Fibroblast of lung (primary cell): ENCODE measurements around the gene PPID. TPM values are rescaled to one million over a fixed set of nuclear protein-coding genes. Genes with fewer than 3 reads are reported as not detected.
"Not testable (repeated sequence)": the region's sequence is repeated elsewhere in the genome, so short reads cannot be mapped to it uniquely, and the experiment has no call there.

Source experiments
- DNase-seq, 2 donors: peaks; one replicate each; pipeline versions ENCODE4 v3.0.0 to v3.0.0-alpha.2; 2010; ENCODE audit warnings: low read depth in 2 of 2
- H2AFZ ChIP-seq: 2 replicates; pipeline ENCODE4 v1.5.1; 2012; ENCODE audit warnings: low read length, control low read depth, inconsistent platforms
- H3K27ac ChIP-seq: 2 replicates; pipeline ENCODE4 v1.5.1; 2011; ENCODE audit warnings: low read length, control low read depth; ENCODE audit not compliant: insufficient read depth
- H3K27me3 ChIP-seq: 2 replicates; pipeline ENCODE4 v1.5.1; 2011; ENCODE audit warnings: mild to moderate bottlenecking, low read length; ENCODE audit not compliant: control insufficient read depth, insufficient read depth
- H3K36me3 ChIP-seq: 2 replicates; pipeline ENCODE4 v1.5.1; 2011; ENCODE audit warnings: low read length; ENCODE audit not compliant: control insufficient read depth, insufficient read depth
- H3K4me1 ChIP-seq: 2 replicates; pipeline ENCODE4 v1.5.1; 2011; ENCODE audit warnings: low read length; ENCODE audit not compliant: control insufficient read depth, insufficient read depth; ENCODE audit errors: extremely low read depth
- H3K4me2 ChIP-seq: 2 replicates; pipeline ENCODE4 v1.5.1; 2011; ENCODE audit warnings: low read length, control low read depth; ENCODE audit not compliant: insufficient read depth; ENCODE audit errors: extremely low read depth
- H3K4me3 ChIP-seq, 4 experiments: fragments of 200-600 bp in 1 of 4; sonication (generic) in 1 of 4; replicated peaks in 1 of 4; 2 replicates each; pipeline ENCODE4 v1.5.1; 2011 to 2016; ENCODE audit warnings: low read length in 4 of 4, low read depth in 3 of 4, mild to moderate bottlenecking in 3 of 4, control low read depth in 2 of 4, inconsistent platforms in 1 of 4, mixed read lengths in 1 of 4; ENCODE audit not compliant: insufficient read depth in 1 of 4; ENCODE audit errors: control extremely low read depth in 1 of 4
- H3K79me2 ChIP-seq: 2 replicates; pipeline ENCODE4 v1.5.1; 2012; ENCODE audit warnings: mild to moderate bottlenecking, low read length, inconsistent platforms; ENCODE audit not compliant: control insufficient read depth, insufficient read depth
- H3K9ac ChIP-seq: 2 replicates; pipeline ENCODE4 v1.5.1; 2011; ENCODE audit warnings: mild to moderate bottlenecking, low read length, control low read depth; ENCODE audit not compliant: insufficient read depth
- H3K9me3 ChIP-seq: 2 replicates; pipeline ENCODE4 v1.5.1; 2012; ENCODE audit warnings: low read depth, low read length; ENCODE audit not compliant: control insufficient read depth, insufficient read depth
- H4K20me1 ChIP-seq: 2 replicates; pipeline ENCODE4 v1.5.1; 2011; ENCODE audit warnings: low read length; ENCODE audit not compliant: control insufficient read depth, insufficient read depth; ENCODE audit errors: extremely low read depth
- CTCF ChIP-seq, 2 donors: IDR thresholded peaks in 1 of 2; conservative IDR thresholded peaks in 1 of 2; 1 replicate in 1 of 2; 2 replicates in 1 of 2; pipeline ENCODE4 v1.5.1; 2011 to 2012; ENCODE audit warnings: low read length in 2 of 2, control low read depth in 1 of 2, inconsistent platforms in 1 of 2, low read depth in 1 of 2, mild to moderate bottlenecking in 1 of 2
- EZH2 ChIP-seq: IDR thresholded peaks from 2 replicates; pipeline ENCODE4 v1.5.1; 2012; ENCODE audit warnings: low read length, control low read depth, mild to moderate bottlenecking; ENCODE audit errors: missing control alignments
- polyA plus RNA-seq, 2 donors: library from polyadenylated mRNA; depleted of rRNA in 1 of 2; stranded (reverse) in 1 of 2; unstranded in 1 of 2; fragments of >200 nt; gene quantifications; 2 replicates each; pipeline ENCODE4 v1.2.1, GENCODE V29; 2011 to 2012; ENCODE audit warnings: missing spikeins in 1 of 2
- total RNA-seq: library from RNA; depleted of rRNA; stranded (reverse); fragments of >200 nt; gene quantifications from 2 replicates; pipeline ENCODE4 v1.2.1, GENCODE V29; 2014

The PPID gene
- total and polyA plus RNA-seq, 2 donors (not counting 1 experiment from before 2014, with no cell fraction given), result 18.4 to 36.0 TPM

DNA sequence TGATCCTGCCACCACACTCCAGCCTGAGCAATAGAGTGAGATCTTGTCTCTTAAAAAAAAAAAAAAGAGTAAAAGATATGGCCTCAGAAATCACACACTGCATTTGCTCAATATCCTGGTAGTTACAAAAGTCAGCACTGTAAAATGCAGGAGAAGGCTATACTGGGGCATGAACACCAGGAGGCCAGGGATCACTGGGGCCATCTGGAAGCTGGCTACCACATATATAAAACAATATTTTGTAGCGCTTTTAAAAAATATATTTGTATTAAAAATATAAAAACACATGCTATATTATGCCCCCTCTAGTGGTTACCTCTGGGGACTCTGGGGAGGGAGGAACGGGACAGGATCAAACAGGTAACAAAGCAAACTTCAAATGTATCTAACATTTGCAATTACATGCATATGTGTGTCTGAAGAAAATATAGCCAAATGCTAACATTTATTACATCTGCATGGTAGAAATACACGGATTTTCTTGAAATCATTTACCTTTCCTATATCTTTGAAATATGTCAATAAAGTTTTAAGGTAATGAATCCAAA, 55.5 kb downstream of the PPID start:
- peak in 1 of 2 donors; percentile 27 for DNase-seq

GRCh38 chr4:158666892-158667291, 56.3 kb downstream of the PPID start:
- no peak overlapping the region for H2AFZ ChIP-seq
- TF ChIP-seq CTCF (conservative IDR thresholded peaks at IDR 0.05 in 1 of 2, IDR thresholded peaks at IDR 0.05 in 1 of 2; ENCODE audit: low read depth in 1 of 2, low read length in 2 of 2), result no peak
- no peak for TF ChIP-seq EZH2
- H3K4me2 ChIP-seq, result no peak overlapping the region
- no peak overlapping the region for H3K27ac ChIP-seq
- DNase-seq, result no peak
- H4K20me1 ChIP-seq, result no peaks in the 10 kb centered on the region
- no peaks in the 10 kb centered on the region for H3K9me3 ChIP-seq
- H3K4me1 ChIP-seq, result no peaks in the 10 kb centered on the region
- no peak overlapping the region for H3K9ac ChIP-seq
- H3K27me3 ChIP-seq, result no peaks in the 10 kb centered on the region
- no peaks in the 10 kb centered on the region for H3K36me3 ChIP-seq
- H3K79me2 ChIP-seq, result peaks cover 30% of the 10 kb centered on the region
- H3K4me3 ChIP-seq, result no peak overlapping the region

More for the DNA sequence above, 55.5 kb downstream of the PPID start:
- Histone ChIP-seq H3K4me3 (no peak overlapping the region), H3K79me2 (peaks cover 31% of the 10 kb centered on the region), H3K4me1 (no peaks in the 10 kb centered on the region), H3K9ac (no peak overlapping the region), H3K27ac (no peak overlapping the region), H3K9me3 (no peaks in the 10 kb centered on the region), H2AFZ (no peak overlapping the region), H4K20me1 (no peaks in the 10 kb centered on the region), H3K4me2 (no peak overlapping the region), H3K27me3 (no peaks in the 10 kb centered on the region), H3K36me3 (no peaks in the 10 kb centered on the region)
- TF ChIP-seq EZH2 (no peak), CTCF (conservative IDR thresholded peaks at IDR 0.05 in 1 of 2, IDR thresholded peaks at IDR 0.05 in 1 of 2; ENCODE audit: low read depth in 1 of 2, low read length in 2 of 2) (peak; percentile 53 to 56)

DNA sequence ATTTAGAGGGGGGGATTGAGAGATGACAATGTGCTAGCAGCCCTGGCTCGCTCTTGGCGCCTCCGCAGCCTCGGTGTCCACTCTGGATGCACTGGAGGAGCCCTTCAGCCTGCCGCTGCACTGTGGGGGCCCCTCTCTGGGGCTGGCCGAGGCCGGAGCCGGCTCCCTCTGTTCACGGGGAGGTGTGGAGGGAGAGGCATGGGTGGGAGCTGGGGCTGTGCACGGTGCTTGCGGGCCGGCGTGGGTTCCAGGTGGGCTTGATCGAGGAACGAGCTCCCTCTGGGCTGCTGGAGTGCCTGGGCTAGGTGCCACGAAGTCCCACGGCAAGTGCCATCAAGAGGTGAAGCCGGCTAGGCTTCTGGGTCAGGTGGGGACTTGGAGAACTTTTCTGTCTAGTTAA, 58.4 kb downstream of the PPID start:
- TF ChIP-seq CTCF (conservative IDR thresholded peaks at IDR 0.05 in 1 of 2, IDR thresholded peaks at IDR 0.05 in 1 of 2; ENCODE audit: low read depth in 1 of 2, low read length in 2 of 2), result no peak
- TF ChIP-seq EZH2, result no peak
- Histone ChIP-seq H3K27ac (no peak overlapping the region), H3K9me3 (no peaks in the 10 kb centered on the region), H2AFZ (no peak overlapping the region), H3K4me2 (no peak overlapping the region), H3K4me3 (no peak overlapping the region), H3K4me1 (no peaks in the 10 kb centered on the region), H4K20me1 (no peaks in the 10 kb centered on the region), H3K9ac (no peak overlapping the region), H3K79me2 (peaks cover 18% of the 10 kb centered on the region), H3K27me3 (no peaks in the 10 kb centered on the region), H3K36me3 (no peaks in the 10 kb centered on the region)
- DNase-seq, result no peak

GRCh38 chr4:158663707-158664625, 59.2 kb downstream of the PPID start:
- H3K27ac ChIP-seq, H3K4me3 ChIP-seq, H3K9me3 ChIP-seq, H3K9ac ChIP-seq, H2AFZ ChIP-seq, H3K4me1 ChIP-seq, H3K36me3 ChIP-seq, H4K20me1 ChIP-seq, H3K4me2 ChIP-seq, H3K27me3 ChIP-seq: not testable (repeated sequence)
- peak in 1 of 2 donors; percentile 25 for DNase-seq
- H3K79me2 ChIP-seq, result peaks cover 11% of the 10 kb centered on the region
